Large intestine (tissue), 12 donors: ENCODE measurements around the gene GPBP1L1. TPM values are rescaled to one million over a fixed set of nuclear protein-coding genes. Genes with fewer than 3 reads are reported as not detected.
A peak's percentile ranks its signal among the peaks of the same experiment; 100 is the strongest.
"Not testable (repeated sequence)": the region's sequence is repeated elsewhere in the genome, so short reads cannot be mapped to it uniquely, and the experiment has no call there.

ENCODE experiments used
- DNase-seq, 2 donors: peaks; one replicate each; pipeline versions ENCODE4 v3.0.0 to v3.0.0-alpha.2; 2013
- H3K27ac ChIP-seq: one replicate; pipeline ENCODE4 v1.5.1; 2013; ENCODE audit warnings: low read length
- H3K27me3 ChIP-seq: 2 replicates; pipeline ENCODE4 v1.6.1; 2013; ENCODE audit warnings: low read length; ENCODE audit not compliant: control insufficient read depth, insufficient read depth
- H3K36me3 ChIP-seq: 2 replicates; pipeline ENCODE4 v1.6.1; 2013; ENCODE audit warnings: low read length; ENCODE audit not compliant: control insufficient read depth, insufficient read depth
- H3K4me1 ChIP-seq: one replicate; pipeline ENCODE4 v1.6.1; 2013; ENCODE audit warnings: low read length; ENCODE audit not compliant: control insufficient read depth, insufficient read depth
- H3K4me3 ChIP-seq: one replicate; pipeline ENCODE4 v1.5.1; 2013; ENCODE audit warnings: low read length
- H3K9me3 ChIP-seq: one replicate; pipeline ENCODE4 v1.6.1; 2013; ENCODE audit warnings: mild to moderate bottlenecking, low read depth, low read length, moderate library complexity; ENCODE audit not compliant: control insufficient read depth
- WGBS: methylation state at CpG from one replicate; pipeline ENCODE4 v1.1.5; 2013; ENCODE audit warnings: low lambda C conversion rate; ENCODE audit not compliant: insufficient coverage; 5-methylcytosine and 5-hydroxymethylcytosine counted together
- long read RNA-seq, 11 donors: transcript quantifications; one replicate each; lab custom pipeline, GENCODE V29; 2026
- polyA plus RNA-seq: library from polyadenylated mRNA; unstranded; fragments of 120-200 nt; gene quantifications from one replicate; pipeline ENCODE4 v1.2.1, GENCODE V29; 2013

The GPBP1L1 gene
- 99.3 TPM for polyA plus RNA-seq
- long read RNA-seq, donor 1, partial matches to known transcripts = 0 of 13 reads
- long read RNA-seq, donor 1, other reads (novel, unspliced or antisense) = 0 of 13 reads
- long read RNA-seq, donor 2, transcript GPBP1L1-207 (3 exons, 964 nt) = major isoform, 6 of 13 reads
- long read RNA-seq, donor 2, partial matches to known transcripts = 0 of 13 reads
- long read RNA-seq, donor 2, other reads (novel, unspliced or antisense) = 0 of 13 reads
- long read RNA-seq, donor 3 = 0 reads
- long read RNA-seq, donor 4, partial matches to known transcripts = 0 of 3 reads
- long read RNA-seq, donor 4, other reads (novel, unspliced or antisense) = 0 of 3 reads
- long read RNA-seq, donor 5, transcript GPBP1L1-202 (13 exons, 3,736 nt) = major isoform, 7 of 19 reads
- long read RNA-seq, donor 5, transcript GPBP1L1-207 (3 exons, 964 nt) = minor isoform, 6 of 19 reads
- long read RNA-seq, donor 5, partial matches to known transcripts = 0 of 19 reads
- long read RNA-seq, donor 5, other reads (novel, unspliced or antisense) = 0 of 19 reads
- long read RNA-seq, donor 6, transcript GPBP1L1-201 (12 exons, 3,599 nt) = major isoform, 6 of 71 reads
- long read RNA-seq, donor 6, partial matches to known transcripts = 12 of 71 reads
- long read RNA-seq, donor 6, other reads (novel, unspliced or antisense) = 44 of 71 reads
- long read RNA-seq, donor 7, transcript GPBP1L1-207 (3 exons, 964 nt) = major isoform, 5 of 33 reads
- long read RNA-seq, donor 7, partial matches to known transcripts = 0 of 33 reads
- long read RNA-seq, donor 7, other reads (novel, unspliced or antisense) = 21 of 33 reads
- long read RNA-seq, donor 8, transcript GPBP1L1-207 (3 exons, 964 nt) = major isoform, 9 of 26 reads
- long read RNA-seq, donor 8, transcript GPBP1L1-202 (13 exons, 3,736 nt) = minor isoform, 6 of 26 reads
- long read RNA-seq, donor 8, partial matches to known transcripts = 5 of 26 reads
- long read RNA-seq, donor 8, other reads (novel, unspliced or antisense) = 0 of 26 reads
- long read RNA-seq, donor 9, transcript GPBP1L1-207 (3 exons, 964 nt) = minor isoform, 5 of 13 reads
- long read RNA-seq, donor 9, transcript GPBP1L1-202 (13 exons, 3,736 nt) = major isoform, 6 of 13 reads
- long read RNA-seq, donor 9, partial matches to known transcripts = 0 of 13 reads
- long read RNA-seq, donor 9, other reads (novel, unspliced or antisense) = 0 of 13 reads
- long read RNA-seq, donor 10, transcript GPBP1L1-202 (13 exons, 3,736 nt) = major isoform, 10 of 23 reads
- long read RNA-seq, donor 10, transcript GPBP1L1-207 (3 exons, 964 nt) = minor isoform, 6 of 23 reads
- long read RNA-seq, donor 10, partial matches to known transcripts = 0 of 23 reads
- long read RNA-seq, donor 10, other reads (novel, unspliced or antisense) = 0 of 23 reads
- long read RNA-seq, donor 11, transcript GPBP1L1-202 (13 exons, 3,736 nt) = major isoform, 5 of 11 reads
- long read RNA-seq, donor 11, partial matches to known transcripts = 0 of 11 reads
- long read RNA-seq, donor 11, other reads (novel, unspliced or antisense) = 0 of 11 reads

GRCh38 chr1:45686288-45687013 lies at the start of gene GPBP1L1:
Gene GPBP1L1, minus strand, starts transcription at chr1:45686533. Its CDS starts 27,446 bp downstream, at chr1:45659087.
- peak; percentile 97 to 98 for DNase-seq
- peaks cover 6% of the 10 kb centered on the region for H3K36me3 ChIP-seq
- H3K27ac ChIP-seq = peak within 1 kb of the TSS; percentile 98
- peaks cover 11% of the 10 kb centered on the region for H3K4me1 ChIP-seq
- H3K4me3 ChIP-seq = peak within 1 kb of the TSS; percentile 82
- H3K27me3 ChIP-seq = no peaks in the 10 kb centered on the region
- no peaks in the 10 kb centered on the region for H3K9me3 ChIP-seq
- no CpG with 5 or more reads among the region's 52 CpGs for WGBS

DNA sequence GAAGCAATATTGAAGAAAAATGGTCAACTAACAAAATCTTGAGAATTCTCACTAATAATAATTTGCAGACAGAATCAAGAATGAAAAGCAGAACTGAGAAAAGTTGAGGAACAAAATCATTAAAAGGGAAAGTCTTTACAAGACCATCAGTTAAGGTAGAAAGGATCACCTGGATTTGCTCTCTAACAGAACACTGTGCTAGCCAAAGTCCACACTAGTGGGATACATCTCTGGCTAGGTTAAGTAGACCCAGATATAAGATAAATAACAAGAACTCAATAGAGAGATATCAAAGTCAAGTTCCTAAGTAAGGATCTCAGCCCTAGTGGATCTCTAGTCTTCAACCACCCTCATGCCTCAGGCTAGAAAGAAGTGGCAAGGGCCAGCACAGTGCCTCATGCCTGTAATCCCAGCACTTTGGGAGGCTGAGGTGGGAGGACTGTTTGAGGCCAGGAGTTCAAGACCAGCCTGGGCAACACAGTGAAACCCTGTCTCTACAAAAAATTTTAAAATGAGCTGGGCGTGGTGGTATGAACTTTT lies 44.5 kb upstream of the GPBP1L1 start:
- no CpG with 5 or more reads among the region's 1 CpG for WGBS
- H3K9me3 ChIP-seq = no peaks in the 10 kb centered on the region
- H3K4me3 ChIP-seq = no peak overlapping the region
- H3K4me1 ChIP-seq = no peaks in the 10 kb centered on the region
- no peak overlapping the region for H3K27ac ChIP-seq
- H3K27me3 ChIP-seq = no peaks in the 10 kb centered on the region
- no peak for DNase-seq
- H3K36me3 ChIP-seq = peaks cover 13% of the 10 kb centered on the region

- Histone ChIP-seq H3K9me3 (no peaks in the 10 kb centered on the region), H3K27ac (no peak overlapping the region), H3K4me1 (no peaks in the 10 kb centered on the region), H3K27me3 (no peaks in the 10 kb centered on the region), H3K36me3 (peaks cover 13% of the 10 kb centered on the region), H3K4me3 (no peak overlapping the region)
- peak in 1 of 2 donors; percentile 16 for DNase-seq
- 100% methylated on average over 1 of the region's 3 CpGs for WGBS
These were observed 43.9 kb upstream of the GPBP1L1 start for GRCh38 chr1:45730075-45730779.

- not testable (repeated sequence) for H3K27me3 ChIP-seq, H3K4me1 ChIP-seq, DNase-seq, H3K9me3 ChIP-seq, H3K27ac ChIP-seq, H3K4me3 ChIP-seq
- WGBS = no CpG with 5 or more reads among the region's 9 CpGs
- peaks cover 13% of the 10 kb centered on the region for H3K36me3 ChIP-seq
These were observed 39.7 kb upstream of the GPBP1L1 start for GRCh38 chr1:45726007-45726406.

DNA sequence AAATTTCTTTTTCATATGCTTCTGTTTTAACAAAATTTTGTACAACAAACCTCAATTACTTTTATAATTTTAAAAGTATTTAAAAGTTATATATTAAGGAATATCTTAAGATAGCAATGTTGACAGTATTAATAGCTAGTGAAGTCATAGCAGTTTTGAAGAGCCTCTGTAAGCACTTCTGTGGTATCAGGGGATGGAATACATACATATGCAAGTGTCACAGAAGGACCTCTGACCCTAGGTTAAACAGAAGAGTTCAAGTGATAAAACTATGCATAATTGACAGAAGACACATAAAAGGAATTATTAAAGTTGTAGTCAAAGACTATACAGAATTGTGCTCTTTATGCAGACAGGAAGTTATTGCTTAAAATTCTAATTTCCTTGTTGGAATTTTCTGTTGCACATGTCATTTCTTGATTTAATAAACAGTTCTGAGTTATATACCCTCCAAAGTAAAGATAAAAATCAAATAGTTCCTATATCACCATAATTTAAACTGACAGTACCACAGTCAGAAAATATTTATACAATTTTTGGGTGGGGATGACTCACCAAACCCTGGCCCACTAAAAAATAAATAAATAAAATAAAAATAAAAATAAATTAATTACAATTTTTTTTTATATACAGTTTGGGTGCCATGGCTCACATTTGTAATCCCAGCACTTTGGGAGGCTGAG lies 37.1 kb upstream of the GPBP1L1 start:
- Histone ChIP-seq H3K4me3 (no peak overlapping the region), H3K27ac (no peak overlapping the region), H3K36me3 (peaks cover 15% of the 10 kb centered on the region), H3K4me1 (no peaks in the 10 kb centered on the region), H3K27me3 (no peaks in the 10 kb centered on the region), H3K9me3 (no peaks in the 10 kb centered on the region)
- DNase-seq = no peak

GRCh38 chr1:45722809-45723208 lies 36.5 kb upstream of the GPBP1L1 start:
- WGBS = 100% methylated on average over 3 of the region's 3 CpGs
- peaks cover 17% of the 10 kb centered on the region for H3K36me3 ChIP-seq
- no peaks in the 10 kb centered on the region for H3K4me1 ChIP-seq
- no peak overlapping the region for H3K4me3 ChIP-seq
- DNase-seq = no peak
- no peaks in the 10 kb centered on the region for H3K27me3 ChIP-seq
- no peak overlapping the region for H3K27ac ChIP-seq
- H3K9me3 ChIP-seq = no peaks in the 10 kb centered on the region

- H3K9me3 ChIP-seq = no peaks in the 10 kb centered on the region
- no peak for DNase-seq
- H3K27ac ChIP-seq = no peak overlapping the region
- no CpG with 5 or more reads among the region's 1 CpG for WGBS
- H3K4me1 ChIP-seq = no peaks in the 10 kb centered on the region
- no peaks in the 10 kb centered on the region for H3K27me3 ChIP-seq
- no peak overlapping the region for H3K4me3 ChIP-seq
- peaks cover 12% of the 10 kb centered on the region for H3K36me3 ChIP-seq
These were observed 34.9 kb upstream of the GPBP1L1 start for GRCh38 chr1:45721207-45721606.

- WGBS = no CpG with 5 or more reads among the region's 1 CpG
- DNase-seq = no peak
- Histone ChIP-seq H3K9me3 (no peaks in the 10 kb centered on the region), H3K4me3 (no peak overlapping the region), H3K36me3 (peaks cover 21% of the 10 kb centered on the region), H3K27ac (no peak overlapping the region), H3K27me3 (no peaks in the 10 kb centered on the region), H3K4me1 (no peaks in the 10 kb centered on the region)
These were observed 32.0 kb upstream of the GPBP1L1 start for GRCh38 chr1:45718289-45718688.
